OCI-LY3 (cell line): ENCODE results near the gene ST3GAL3.

Experiments
- H2AFZ ChIP-seq: fragments of 200-600, 300-600 bp; shearing (Covaris generic); 2 replicates; pipeline ENCODE4 v1.6.0; 2014; ENCODE audit warnings: antibody characterized with exemption, low read depth, low read length
- H3K27ac ChIP-seq: fragments of 200-600, 300-600 bp; sonication (generic); 2 replicates; pipeline ENCODE4 v1.5.1; 2014; ENCODE audit warnings: mild to moderate bottlenecking, low read length, moderate library complexity, mixed read lengths
- H3K27me3 ChIP-seq: fragments of 200-600, 300-600 bp; sonication (generic); 2 replicates; pipeline ENCODE4 v1.6.1; 2014; ENCODE audit warnings: low read depth, low read length, mixed read lengths
- H3K36me3 ChIP-seq: fragments of 200-600, 300-600 bp; sonication (generic); replicated peaks from 2 replicates; pipeline ENCODE3; 2014; ENCODE audit warnings: low read depth, low read length, mixed read lengths
- H3K4me1 ChIP-seq: fragments of 300-600, 200-600 bp; sonication (generic); 2 replicates; pipeline ENCODE4 v1.6.1; 2014; ENCODE audit warnings: low read length, mixed read lengths
- H3K4me2 ChIP-seq: fragments of 200-600, 300-600 bp; sonication (generic); 2 replicates; pipeline ENCODE4 v1.6.1; 2014; ENCODE audit warnings: low read length, mixed read lengths
- H3K4me3 ChIP-seq: fragments of 300-600, 200-600 bp; sonication (generic); 2 replicates; pipeline ENCODE4 v1.5.1; 2014; ENCODE audit warnings: antibody characterized with exemption, mild to moderate bottlenecking, low read length, moderate library complexity
- H3K79me2 ChIP-seq: fragments of 300-600, 200-600 bp; shearing (Covaris generic); 2 replicates; pipeline ENCODE4 v1.6.1; 2014; ENCODE audit warnings: mild to moderate bottlenecking, low read length, mixed read lengths
- H3K9ac ChIP-seq: fragments of 300-600, 200-600 bp; shearing (Covaris generic); 2 replicates; pipeline ENCODE4 v1.6.0; 2014; ENCODE audit warnings: mild to moderate bottlenecking, low read length, moderate library complexity
- H3K9me3 ChIP-seq: fragments of 200-600, 300-600 bp; shearing (Covaris generic); 2 replicates; pipeline ENCODE4 v1.6.1; 2014; ENCODE audit warnings: low read length, mixed read lengths; ENCODE audit not compliant: insufficient read depth
- H4K20me1 ChIP-seq: fragments of 200-600, 300-600 bp; sonication (generic); 2 replicates; pipeline ENCODE4 v1.6.1; 2016; ENCODE audit warnings: low read length, mixed read lengths; ENCODE audit not compliant: insufficient read depth
- CTCF ChIP-seq: fragments of 200-600, 300-600 bp; sonication (generic); IDR thresholded peaks from 2 replicates; pipeline ENCODE4 v1.5.1; 2014; ENCODE audit warnings: antibody characterized with exemption, low read length, low read depth
- EZH2phosphoT487 ChIP-seq: fragments of 200-600 bp; shearing (Covaris generic); IDR thresholded peaks from 2 replicates; pipeline ENCODE4 v1.6.1; 2018; ENCODE audit warnings: antibody characterized with exemption, mixed run types, low read depth

The ST3GAL3 gene

GRCh38 chr1:43796111-43796581, 88.8 kb downstream of the ST3GAL3 start:
- Histone ChIP-seq H3K27me3 (no peaks in the 10 kb centered on the region), H3K4me2 (no peak overlapping the region), H3K4me1 (no peaks in the 10 kb centered on the region), H2AFZ (no peak overlapping the region), H3K36me3 (no peaks in the 10 kb centered on the region), H3K27ac (no peak overlapping the region), H3K79me2 (no peaks in the 10 kb centered on the region), H4K20me1 (no peaks in the 10 kb centered on the region), H3K4me3 (no peak overlapping the region), H3K9me3 (no peaks in the 10 kb centered on the region), H3K9ac (no peak overlapping the region)
- TF ChIP-seq CTCF = no peak
- TF ChIP-seq EZH2phosphoT487 = no peak

DNA sequence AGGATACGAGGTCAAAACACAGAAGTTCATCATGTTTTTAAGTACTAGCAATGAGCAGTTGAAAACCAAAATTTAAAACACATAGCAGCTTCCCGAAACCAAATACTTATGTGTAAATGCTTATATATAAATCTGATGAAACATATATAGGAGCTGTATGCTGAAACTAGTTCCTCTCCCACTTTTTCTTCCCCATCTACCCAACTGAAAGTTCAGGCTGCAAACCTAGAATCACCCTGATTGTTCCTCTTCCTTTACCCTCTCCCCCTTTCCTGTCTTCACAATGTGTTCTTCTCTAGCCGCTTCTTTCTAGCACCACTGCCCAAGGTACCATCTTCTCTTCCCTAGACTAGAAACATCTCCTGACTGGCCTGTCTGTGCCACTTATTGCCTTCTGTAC, 90.6 kb downstream of the ST3GAL3 start:
- Histone ChIP-seq H3K36me3 (no peaks in the 10 kb centered on the region), H3K4me1 (no peaks in the 10 kb centered on the region), H3K27me3 (no peaks in the 10 kb centered on the region), H2AFZ (no peak overlapping the region), H4K20me1 (no peaks in the 10 kb centered on the region), H3K27ac (no peak overlapping the region), H3K4me2 (no peak overlapping the region), H3K9me3 (no peaks in the 10 kb centered on the region), H3K79me2 (no peaks in the 10 kb centered on the region), H3K9ac (no peak overlapping the region), H3K4me3 (no peak overlapping the region)
- TF ChIP-seq CTCF (no peak), EZH2phosphoT487 (no peak)

DNA sequence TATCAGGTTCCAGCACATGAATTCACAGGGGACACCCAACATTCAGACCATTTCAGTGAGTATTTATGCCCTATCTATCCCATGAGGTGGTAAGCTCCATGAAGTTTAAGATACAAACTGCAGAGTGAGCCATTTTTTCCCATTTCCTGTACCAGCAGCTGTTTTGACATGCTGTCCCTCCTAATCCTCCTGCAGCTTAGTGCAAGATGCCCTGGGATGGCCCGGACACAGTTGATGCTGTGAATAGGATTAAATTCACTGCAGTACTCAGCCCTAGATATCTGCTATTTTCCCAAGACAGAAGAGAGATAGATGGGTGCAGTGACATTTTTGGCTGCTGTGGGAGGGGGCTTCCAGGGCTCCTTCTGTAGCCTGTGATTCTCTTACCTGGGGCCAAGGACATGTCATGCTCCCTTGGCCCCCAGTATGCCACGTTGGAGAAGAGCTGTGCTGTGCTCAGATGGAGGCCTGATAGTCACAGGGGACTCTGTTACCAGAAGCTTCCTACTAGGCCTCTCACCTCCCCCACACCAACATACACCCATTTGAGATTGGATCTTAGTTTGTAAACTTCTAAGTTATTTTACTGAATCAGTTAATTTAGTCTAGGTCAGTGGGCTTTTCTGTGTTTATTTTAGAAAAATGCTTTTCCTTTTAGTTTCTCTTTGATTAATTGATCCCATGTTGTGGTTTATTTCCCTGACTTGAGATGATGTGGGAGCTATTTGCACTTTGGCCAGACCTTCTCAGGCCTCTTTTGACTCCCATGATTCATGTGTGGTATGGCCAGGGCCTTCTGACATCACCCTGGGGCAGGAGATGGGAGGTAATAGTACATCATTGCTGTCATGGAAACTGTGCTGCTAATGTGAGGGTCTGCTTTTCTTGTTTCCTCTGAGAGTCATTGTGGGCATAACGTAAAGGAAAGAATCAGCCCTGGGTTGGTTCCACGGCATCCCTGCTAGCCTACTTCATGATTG, 92.6 kb downstream of the ST3GAL3 start:
- Histone ChIP-seq H3K9me3 (no peaks in the 10 kb centered on the region), H3K79me2 (no peaks in the 10 kb centered on the region), H3K27me3 (no peaks in the 10 kb centered on the region), H3K9ac (no peak overlapping the region), H3K4me2 (no peak overlapping the region), H3K36me3 (no peaks in the 10 kb centered on the region), H4K20me1 (no peaks in the 10 kb centered on the region), H2AFZ (no peak overlapping the region), H3K27ac (no peak overlapping the region), H3K4me3 (no peak overlapping the region), H3K4me1 (no peaks in the 10 kb centered on the region)
- TF ChIP-seq EZH2phosphoT487 (no peak), CTCF (no peak)

GRCh38 chr1:43800771-43801170, 93.4 kb downstream of the ST3GAL3 start:
- no peak overlapping the region for H3K27ac ChIP-seq
- no peaks in the 10 kb centered on the region for H3K4me1 ChIP-seq
- no peaks in the 10 kb centered on the region for H3K27me3 ChIP-seq
- H3K79me2 ChIP-seq = no peaks in the 10 kb centered on the region
- H3K4me2 ChIP-seq = no peak overlapping the region
- TF ChIP-seq CTCF (no peak), EZH2phosphoT487 (no peak)
- H3K4me3 ChIP-seq = no peak overlapping the region
- H3K9me3 ChIP-seq = no peaks in the 10 kb centered on the region
- no peaks in the 10 kb centered on the region for H4K20me1 ChIP-seq
- no peak overlapping the region for H3K9ac ChIP-seq
- H2AFZ ChIP-seq = no peak overlapping the region
- H3K36me3 ChIP-seq = no peaks in the 10 kb centered on the region
